K562 (cell line): ENCODE results near the gene ANKRD33. TPM values are rescaled to one million over a fixed set of nuclear protein-coding genes. Genes with fewer than 3 reads are reported as not detected.
A peak's percentile ranks its signal among the peaks of the same experiment; 100 is the strongest.

ENCODE experiments used
- C11orf30 ChIP-seq: fragments of 450-650 bp; IDR thresholded peaks from 2 replicates; pipeline ENCODE4 v1.6.1; 2016; ENCODE audit warnings: low read depth, mild to moderate bottlenecking
- CBFA2T3 ChIP-seq: fragments of 450-650 bp; IDR thresholded peaks from 2 replicates; pipeline ENCODE4 v1.6.1; 2017
- CBX5 ChIP-seq: IDR thresholded peaks from 2 replicates; pipeline ENCODE4 v1.6.1; 2014; ENCODE audit warnings: low read depth, borderline replicate concordance
- ESRRA ChIP-seq: fragments of 450-650 bp; IDR thresholded peaks from 2 replicates; pipeline ENCODE4 v1.6.1; 2014; ENCODE audit warnings: low read depth, mild to moderate bottlenecking, moderate library complexity, borderline replicate concordance
- ETV6 ChIP-seq, 3 experiments: fragments of 150-350 bp in 1 of 3; sonication (generic) in 1 of 3; formaldehyde crosslinking in 1 of 3; IDR thresholded peaks; 2 replicates each; pipeline versions ENCODE4 v1.6.1 to v1.8.0; 2014 to 2022; ENCODE audit warnings: borderline replicate concordance in 2 of 3, low read depth in 2 of 3, antibody characterized with exemption in 1 of 3, low read length in 1 of 3, mild to moderate bottlenecking in 1 of 3, missing genetic modification reagents in 1 of 3
- FOXP1 ChIP-seq: sonication (generic); formaldehyde crosslinking; IDR thresholded peaks from 2 replicates; pipeline ENCODE4 v1.8.0; 2022; ENCODE audit warnings: mild to moderate bottlenecking, missing genetic modification reagents
- GABPB1 ChIP-seq: sonication (generic); formaldehyde crosslinking; IDR thresholded peaks from 2 replicates; pipeline ENCODE4 v1.8.0; 2022; ENCODE audit warnings: mild to moderate bottlenecking, missing genetic modification reagents
- HDAC2 ChIP-seq: fragments of 450-650 bp; IDR thresholded peaks from 2 replicates; pipeline ENCODE4 v1.6.1; 2016; ENCODE audit warnings: mild to moderate bottlenecking
- HNRNPL ChIP-seq: fragments of 200-400 bp; formaldehyde crosslinking; IDR thresholded peaks from 2 replicates; pipeline ENCODE4 v1.6.1; 2017; ENCODE audit warnings: low read depth, mild to moderate bottlenecking, low read length
- JUN ChIP-seq, 2 experiments: sonication (generic) in 1 of 2; formaldehyde crosslinking in 1 of 2; IDR thresholded peaks; 2 replicates each; pipeline versions ENCODE4 v1.6.1 to v1.8.0; 2012 to 2022; ENCODE audit warnings: borderline replicate concordance in 2 of 2, mild to moderate bottlenecking in 2 of 2, improper control_type of control experiment in 1 of 2, low read depth in 1 of 2, low read length in 1 of 2, missing genetic modification reagents in 1 of 2
- LCOR ChIP-seq: sonication (generic); formaldehyde crosslinking; IDR thresholded peaks from 2 replicates; pipeline ENCODE4 v1.8.0; 2022; ENCODE audit warnings: mild to moderate bottlenecking, missing genetic modification reagents
- MTA3 ChIP-seq: fragments of 450-650 bp; formaldehyde crosslinking; IDR thresholded peaks from 2 replicates; pipeline ENCODE4 v1.6.1; 2017; ENCODE audit warnings: mild to moderate bottlenecking, borderline replicate concordance
- NFE2L1 ChIP-seq: fragments of 450-650 bp; IDR thresholded peaks from 2 replicates; pipeline ENCODE4 v1.6.1; 2016; ENCODE audit warnings: missing genetic modification characterization, low read depth, mild to moderate bottlenecking, missing compliant biosample characterization, moderate library complexity, borderline replicate concordance
- PURB ChIP-seq: sonication (generic); formaldehyde crosslinking; IDR thresholded peaks from 2 replicates; pipeline ENCODE4 v1.9.0; 2021; ENCODE audit warnings: low read depth, mild to moderate bottlenecking, missing genetic modification reagents
- RB1 ChIP-seq: fragments of 450-650 bp; IDR thresholded peaks from 2 replicates; pipeline ENCODE4 v1.6.1; 2017; ENCODE audit warnings: low read depth, mild to moderate bottlenecking
- SP1 ChIP-seq: sonication (generic); formaldehyde crosslinking; IDR thresholded peaks from 2 replicates; pipeline ENCODE4 v1.8.1; 2022; ENCODE audit warnings: mild to moderate bottlenecking, missing genetic modification reagents
- SREBF1 ChIP-seq: fragments of 150-350 bp; IDR thresholded peaks from 2 replicates; pipeline ENCODE4 v1.6.1; 2014; ENCODE audit warnings: antibody characterized with exemption, low read depth, low read length, borderline replicate concordance
- SRSF3 ChIP-seq: fragments of 200-400 bp; formaldehyde crosslinking; IDR thresholded peaks from 2 replicates; pipeline ENCODE4 v1.6.1; 2016; ENCODE audit warnings: mild to moderate bottlenecking, low read length, moderate library complexity; ENCODE audit not compliant: insufficient read depth
- TCF3 ChIP-seq: sonication (generic); formaldehyde crosslinking; IDR thresholded peaks from 2 replicates; pipeline ENCODE4 v1.4.0; 2020; ENCODE audit warnings: mild to moderate bottlenecking, missing genetic modification reagents
- TEAD2 ChIP-seq: fragments of 450-650 bp; IDR thresholded peaks from 2 replicates; pipeline ENCODE4 v1.6.1; 2016; ENCODE audit warnings: missing genetic modification characterization, control low read depth, missing compliant biosample characterization
- XRCC4 ChIP-seq: IDR thresholded peaks from one replicate; pipeline ENCODE4 v1.6.1; 2011; ENCODE audit not compliant: insufficient read depth, insufficient read length; ENCODE audit errors: extremely low read depth
- ZBED1 ChIP-seq: IDR thresholded peaks from 2 replicates; pipeline ENCODE4 v1.6.1; 2014
- ZFP30 ChIP-seq: fragments of 250-450 bp; sonication (Bioruptor Pico); IDR thresholded peaks from 2 replicates; pipeline ENCODE4 v1.8.0; 2022; ENCODE audit warnings: moderate library complexity, mild to moderate bottlenecking, inconsistent platforms, borderline replicate concordance
- ZKSCAN8 ChIP-seq: fragments of 200-800 bp; sonication (Bioruptor generic); IDR thresholded peaks from 2 replicates; pipeline ENCODE4 v1.6.1; 2016; ENCODE audit warnings: missing genetic modification characterization, missing compliant biosample characterization
- polyA plus RNA-seq, 8 experiments: library from polyadenylated mRNA; depleted of rRNA in 4 of 8; stranded (reverse) in 5 of 8; unstranded in 3 of 8; fragments of >200 nt; fragmentation: Nextera tagmentation in 2 of 8; fragmentation: Illumina TruSeq in 1 of 8; extraction: Ambion mirVana in 2 of 8; extraction: Trizol in 1 of 8; gene quantifications; 2 replicates each; pipeline versions ENCODE4 v1.2.1 to v1.2.3, GENCODE V29; 2011 to 2014; ENCODE audit warnings: inconsistent platforms in 1 of 8, missing spikeins in 1 of 8
- total RNA-seq, 7 experiments: library from RNA; depleted of rRNA in 6 of 7; stranded (reverse); fragments of >200 nt in 6 of 7; fragmentation: Illumina TruSeq in 2 of 7; extraction: Trizol in 2 of 7; gene quantifications; 2 replicates each; pipeline versions ENCODE4 v1.2.1 to v1.2.3, GENCODE V29; 2011 to 2021; ENCODE audit warnings: low replicate concordance in 1 of 7
- TF ChIP-seq, protein P1 (sequence below): sonication (generic); formaldehyde crosslinking; IDR thresholded peaks from 2 replicates; pipeline ENCODE4 v1.9.0; 2022; ENCODE audit warnings: mild to moderate bottlenecking, missing genetic modification reagents
- TF ChIP-seq, protein P2 (sequence below), 2 experiments: IDR thresholded peaks in 1 of 2; conservative IDR thresholded peaks in 1 of 2; 2 replicates each; pipeline ENCODE4 v1.6.1; 2016; ENCODE audit warnings: low read depth in 2 of 2, mild to moderate bottlenecking in 1 of 2, missing compliant biosample characterization in 1 of 2, missing genetic modification characterization in 1 of 2, moderate library complexity in 1 of 2

The ANKRD33 gene
- total and polyA plus RNA-seq, 9 of the 15 experiments (the other 6 are each of a cell fraction or from before 2014, with no cell fraction given), result 0.04 to 0.11 (median 0.07) TPM; not detected in 4

DNA sequence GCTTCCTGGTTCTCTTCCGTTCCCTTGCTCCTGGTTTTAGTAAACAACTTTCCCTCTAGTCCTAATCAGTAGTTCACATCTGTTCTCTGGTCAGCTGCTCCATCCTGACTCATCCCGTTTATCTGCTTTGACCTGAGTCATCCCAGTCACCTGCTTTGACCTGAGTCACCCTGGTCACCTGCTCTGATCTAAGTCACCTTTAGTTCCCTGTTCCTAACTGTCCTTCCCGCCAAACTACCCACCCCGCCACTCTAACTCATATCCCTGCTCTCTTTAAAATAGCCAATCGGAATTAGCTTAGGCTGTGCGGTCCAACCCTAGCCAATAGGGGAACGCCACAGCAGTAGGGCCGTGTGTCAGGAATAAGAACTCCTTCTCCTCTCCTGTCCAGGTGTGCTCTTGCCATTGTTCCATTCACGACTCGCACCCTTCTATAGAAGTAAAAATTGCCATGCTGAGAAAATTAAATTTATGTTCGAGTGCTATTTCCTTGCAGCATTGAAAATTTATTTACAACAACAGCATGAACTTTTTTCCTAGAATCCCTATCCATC, 3.1 kb upstream of the ANKRD33 start (continued):
- TF ChIP-seq XRCC4 (no peak), TCF3 (CRISPR knock-in tag) (peak; percentile 91), ZKSCAN8 (CRISPR knock-in tag) (0 out of 2 replicates have a peak, but pooled peaks have one; percentile 56), ETV6 (IDR thresholded peaks at IDR 0.05; ENCODE audit: borderline replicate concordance in 1 of 2, low read depth in 2 of 2, low read length in 1 of 2) (no peak), ETV6 (CRISPR knock-in tag; IDR thresholded peaks at IDR 0.05; ENCODE audit: borderline replicate concordance) (no peak), TEAD2 (tag) (no peak), HNRNPL (no peak), FOXP1 (CRISPR knock-in tag) (0 out of 2 replicates have a peak, but pooled peaks have one; percentile 43), MTA3 (peak; percentile 28; the same call in 1 of the 2 replicates), NFE2L1 (tag) (peak; percentile 28; the same call in 1 of the 2 replicates), CBX5 (no peak), SREBF1 (peak; percentile 61; the same call in 1 of the 2 replicates), PURB (CRISPR knock-in tag) (no peak), GABPB1 (CRISPR knock-in tag) (0 out of 2 replicates have a peak, but pooled peaks have one; percentile 39), RB1 (peak; percentile 10; the same call in 1 of the 2 replicates), LCOR (CRISPR knock-in tag) (peak; percentile 41; the same call in 1 of the 2 replicates), C11orf30 (peak; percentile 96), ZBED1 (no peak), SP1 (CRISPR knock-in tag) (peak; percentile 60; the same call in 1 of the 2 replicates), ESRRA (peak; percentile 94), ZFP30 (no peak), JUN (IDR thresholded peaks at IDR 0.05; ENCODE audit: borderline replicate concordance, low read depth, low read length) (peak; percentile 100), JUN (CRISPR knock-in tag; IDR thresholded peaks at IDR 0.05; ENCODE audit: borderline replicate concordance) (peak; percentile 77; the same call in 1 of the 2 replicates), HDAC2 (peak; percentile 91), SRSF3 (no peak), CBFA2T3 (peak; percentile 95)
- TF ChIP-seq, protein P1, sequence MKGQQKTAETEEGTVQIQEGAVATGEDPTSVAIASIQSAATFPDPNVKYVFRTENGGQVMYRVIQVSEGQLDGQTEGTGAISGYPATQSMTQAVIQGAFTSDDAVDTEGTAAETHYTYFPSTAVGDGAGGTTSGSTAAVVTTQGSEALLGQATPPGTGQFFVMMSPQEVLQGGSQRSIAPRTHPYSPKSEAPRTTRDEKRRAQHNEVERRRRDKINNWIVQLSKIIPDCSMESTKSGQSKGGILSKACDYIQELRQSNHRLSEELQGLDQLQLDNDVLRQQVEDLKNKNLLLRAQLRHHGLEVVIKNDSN (CRISPR knock-in tag), result peak; percentile 74
- TF ChIP-seq, protein P2, sequence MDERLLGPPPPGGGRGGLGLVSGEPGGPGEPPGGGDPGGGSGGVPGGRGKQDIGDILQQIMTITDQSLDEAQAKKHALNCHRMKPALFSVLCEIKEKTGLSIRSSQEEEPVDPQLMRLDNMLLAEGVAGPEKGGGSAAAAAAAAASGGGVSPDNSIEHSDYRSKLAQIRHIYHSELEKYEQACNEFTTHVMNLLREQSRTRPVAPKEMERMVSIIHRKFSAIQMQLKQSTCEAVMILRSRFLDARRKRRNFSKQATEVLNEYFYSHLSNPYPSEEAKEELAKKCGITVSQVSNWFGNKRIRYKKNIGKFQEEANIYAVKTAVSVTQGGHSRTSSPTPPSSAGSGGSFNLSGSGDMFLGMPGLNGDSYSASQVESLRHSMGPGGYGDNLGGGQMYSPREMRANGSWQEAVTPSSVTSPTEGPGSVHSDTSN (CRISPR knock-in tag; IDR thresholded peaks at IDR 0.05; ENCODE audit: low read depth), result no peak
- TF ChIP-seq, protein P2 (tag; conservative IDR thresholded peaks at IDR 0.05; ENCODE audit: low read depth), result no peak; the same call in 1 of the 2 replicates
